Kidney (tissue), 14 donors: Measurements from ENCODE around the gene PITX2. TPM values are rescaled to one million over a fixed set of nuclear protein-coding genes. Genes with fewer than 3 reads are reported as not detected.

Experiments used
- DNase-seq, 5 donors: peaks; one replicate each; pipeline ENCODE4 v3.0.0-alpha.2; 2013 to 2020
- FAIRE-seq: peaks from 2 replicates; lab custom pipeline; 2012; peaks lifted over from hg19 to GRCh38; lab: Jason Lieb, UNC
- H3K27ac ChIP-seq, 2 donors: one replicate each; pipeline ENCODE4 v1.7.0; 2013; ENCODE audit warnings: low read depth in 2 of 2, low read length in 2 of 2, inconsistent platforms in 1 of 2
- H3K27me3 ChIP-seq: one replicate; pipeline ENCODE4 v1.7.1; 2013; ENCODE audit warnings: low read length, inconsistent platforms; ENCODE audit not compliant: control insufficient read depth, insufficient read depth
- H3K36me3 ChIP-seq, 3 donors: one replicate each; pipeline versions ENCODE4 v1.7.0 to v1.7.1; 2013; ENCODE audit warnings: low read length in 3 of 3, control low read depth in 1 of 3, inconsistent platforms in 1 of 3; ENCODE audit not compliant: insufficient read depth in 3 of 3, control insufficient read depth in 2 of 3
- H3K4me1 ChIP-seq, 3 donors: one replicate each; pipeline versions ENCODE4 v1.7.0 to v1.7.1; 2013; ENCODE audit warnings: low read length in 3 of 3, inconsistent platforms in 1 of 3, low read depth in 1 of 3; ENCODE audit not compliant: control insufficient read depth in 2 of 3, insufficient read depth in 2 of 3
- H3K4me3 ChIP-seq, 3 donors: one replicate each; pipeline versions ENCODE4 v1.7.0 to v1.8.1; 2013; ENCODE audit warnings: low read length in 3 of 3, control low read depth in 1 of 3, inconsistent platforms in 1 of 3
- H3K9ac ChIP-seq, 3 donors: one replicate each; pipeline versions ENCODE4 v1.7.0 to v1.7.1; 2013; ENCODE audit warnings: low read length in 3 of 3, control low read depth in 1 of 3, inconsistent platforms in 1 of 3
- H3K9me3 ChIP-seq, 3 donors: one replicate each; pipeline versions ENCODE4 v1.7.0 to v1.7.1; 2013; ENCODE audit warnings: low read length in 3 of 3, control low read depth in 1 of 3, inconsistent platforms in 1 of 3; ENCODE audit not compliant: control insufficient read depth in 2 of 3, insufficient read depth in 1 of 3
- intact Hi-C: fragments of 100-400 bp; cut with DNase I; formaldehyde crosslinking; loops from one replicate; pipeline ENCODE4 v1.11.1; 2022
- polyA plus RNA-seq: library from polyadenylated mRNA; stranded (reverse); fragments of 350-450 nt; fragmentation: Illumina TruSeq; extraction: RNeasy Lipid Tissue Mini Kit (QIAGEN cat#74804); gene quantifications from one replicate; pipeline ENCODE4 v1.2.3, GENCODE V29; 2014; ENCODE audit warnings: low read depth, low replicate concordance; ENCODE audit not compliant: insufficient read depth
- total RNA-seq: library from RNA; stranded (reverse); fragmentation: NEBNext Ultra II Directional; extraction: Animal tissue kit (Norgen Biotek cat#: 25700); gene quantifications from one replicate; pipeline ENCODE4 v1.2.1, GENCODE V29; 2021
- TF ChIP-seq, protein P1 (sequence below): IDR thresholded peaks from 3 replicates; pipeline ENCODE4 v1.5.1; 2012; ENCODE audit warnings: mild to moderate bottlenecking, moderate library complexity, borderline replicate concordance; ENCODE audit not compliant: insufficient read depth; ENCODE audit errors: extremely low read depth
- donor health status: control.
- donor health status: control.
- donor health status: control.
- donor health status: control.
- donor health status: control.
- donor health status: DM: yes; HTN: yes; CAD: no.
- donor health status: Normal renal cell carcinoma (clear cell type).

PITX2 gene
- total and polyA plus RNA-seq, 2 donors from 2014 or later: 0.71 to 3.2 TPM

DNA sequence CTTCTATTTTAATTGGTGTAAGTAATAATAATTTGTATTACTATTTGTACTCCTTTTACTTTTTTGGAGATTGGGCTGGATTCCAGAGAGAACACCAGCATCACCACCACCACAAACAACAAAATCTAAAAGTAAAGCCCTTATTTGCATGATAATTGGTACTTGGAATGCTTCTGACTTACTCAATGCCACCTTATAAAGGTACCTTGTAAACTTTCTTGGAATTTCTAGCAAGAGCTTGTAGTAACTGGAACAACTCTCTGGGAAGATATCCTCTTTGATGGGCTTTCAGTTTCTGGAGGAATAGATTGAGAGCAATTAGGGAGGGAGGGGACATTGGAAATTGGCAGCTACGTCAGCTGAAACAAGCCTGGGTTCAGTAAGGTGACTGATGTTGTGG is 20.2 kb upstream of the PITX2 start:
- no peaks in the 10 kb centered on the region for H3K36me3 ChIP-seq
- no peaks in the 10 kb centered on the region for H3K4me1 ChIP-seq
- H3K9me3 ChIP-seq: no peaks in the 10 kb centered on the region
- H3K9ac ChIP-seq: no peak overlapping the region
- peaks cover 69% of the 10 kb centered on the region for H3K27me3 ChIP-seq
- H3K4me3 ChIP-seq: no peak overlapping the region
- no peak for DNase-seq
- TF ChIP-seq, protein P1, sequence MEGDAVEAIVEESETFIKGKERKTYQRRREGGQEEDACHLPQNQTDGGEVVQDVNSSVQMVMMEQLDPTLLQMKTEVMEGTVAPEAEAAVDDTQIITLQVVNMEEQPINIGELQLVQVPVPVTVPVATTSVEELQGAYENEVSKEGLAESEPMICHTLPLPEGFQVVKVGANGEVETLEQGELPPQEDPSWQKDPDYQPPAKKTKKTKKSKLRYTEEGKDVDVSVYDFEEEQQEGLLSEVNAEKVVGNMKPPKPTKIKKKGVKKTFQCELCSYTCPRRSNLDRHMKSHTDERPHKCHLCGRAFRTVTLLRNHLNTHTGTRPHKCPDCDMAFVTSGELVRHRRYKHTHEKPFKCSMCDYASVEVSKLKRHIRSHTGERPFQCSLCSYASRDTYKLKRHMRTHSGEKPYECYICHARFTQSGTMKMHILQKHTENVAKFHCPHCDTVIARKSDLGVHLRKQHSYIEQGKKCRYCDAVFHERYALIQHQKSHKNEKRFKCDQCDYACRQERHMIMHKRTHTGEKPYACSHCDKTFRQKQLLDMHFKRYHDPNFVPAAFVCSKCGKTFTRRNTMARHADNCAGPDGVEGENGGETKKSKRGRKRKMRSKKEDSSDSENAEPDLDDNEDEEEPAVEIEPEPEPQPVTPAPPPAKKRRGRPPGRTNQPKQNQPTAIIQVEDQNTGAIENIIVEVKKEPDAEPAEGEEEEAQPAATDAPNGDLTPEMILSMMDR: no peak
- no peak for FAIRE-seq
- intact Hi-C loops: no loop called here
- no peak overlapping the region for H3K27ac ChIP-seq

GRCh38 chr4:110641218-110641617 is 18.3 kb upstream of the PITX2 start:
- no peak overlapping the region for H3K4me3 ChIP-seq
- H3K4me1 ChIP-seq: peaks cover 0 to 5% (median 0%) of the 10 kb centered on the region in 3 donors
- peaks cover 84% of the 10 kb centered on the region for H3K27me3 ChIP-seq
- FAIRE-seq (no peak), DNase-seq (peak in 3 of 5 donors; percentile 9 to 41 (median 36))
- intact Hi-C loops: no loop called here
- H3K9me3 ChIP-seq: no peaks in the 10 kb centered on the region
- TF ChIP-seq, protein P1: no peak
- H3K36me3 ChIP-seq: no peaks in the 10 kb centered on the region
- no peak overlapping the region for H3K27ac ChIP-seq
- no peak overlapping the region for H3K9ac ChIP-seq

DNA sequence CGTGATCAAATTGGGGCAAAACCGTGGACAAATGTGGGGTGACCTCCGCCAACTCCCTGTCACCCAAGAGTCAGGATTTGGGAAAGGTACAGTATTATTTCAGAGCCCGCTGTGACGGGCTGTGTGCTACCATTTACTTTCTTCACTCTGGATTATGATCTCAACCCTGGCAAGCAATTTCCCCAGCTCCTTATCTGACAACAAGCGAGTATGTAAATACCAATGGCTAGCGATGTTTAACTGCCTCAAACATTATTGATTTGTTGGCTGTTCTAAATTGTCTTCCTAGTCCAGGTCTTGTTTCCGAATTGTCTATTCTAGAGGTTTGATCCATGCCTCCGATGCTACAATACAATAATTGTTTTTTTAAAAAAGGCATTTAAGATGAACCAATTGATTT is 17.7 kb upstream of the PITX2 start:
- H3K27ac ChIP-seq: no peak overlapping the region
- H3K9me3 ChIP-seq: no peaks in the 10 kb centered on the region
- FAIRE-seq: no peak
- H3K4me1 ChIP-seq: peaks cover 0 to 5% (median 0%) of the 10 kb centered on the region in 3 donors
- TF ChIP-seq, protein P1: no peak
- H3K36me3 ChIP-seq: no peaks in the 10 kb centered on the region
- DNase-seq: peak in 1 of 5 donors; percentile 28
- no peak overlapping the region for H3K4me3 ChIP-seq
- peaks cover 85% of the 10 kb centered on the region for H3K27me3 ChIP-seq
- intact Hi-C loops: no loop called here
- no peak overlapping the region for H3K9ac ChIP-seq
